ENCODE results near the gene LIMD2.
"Not testable (repeated sequence)": the region's sequence is repeated elsewhere in the genome, so short reads cannot be mapped to it uniquely, and the experiment has no call there.

- TF ChIP-seq, protein P1, sequence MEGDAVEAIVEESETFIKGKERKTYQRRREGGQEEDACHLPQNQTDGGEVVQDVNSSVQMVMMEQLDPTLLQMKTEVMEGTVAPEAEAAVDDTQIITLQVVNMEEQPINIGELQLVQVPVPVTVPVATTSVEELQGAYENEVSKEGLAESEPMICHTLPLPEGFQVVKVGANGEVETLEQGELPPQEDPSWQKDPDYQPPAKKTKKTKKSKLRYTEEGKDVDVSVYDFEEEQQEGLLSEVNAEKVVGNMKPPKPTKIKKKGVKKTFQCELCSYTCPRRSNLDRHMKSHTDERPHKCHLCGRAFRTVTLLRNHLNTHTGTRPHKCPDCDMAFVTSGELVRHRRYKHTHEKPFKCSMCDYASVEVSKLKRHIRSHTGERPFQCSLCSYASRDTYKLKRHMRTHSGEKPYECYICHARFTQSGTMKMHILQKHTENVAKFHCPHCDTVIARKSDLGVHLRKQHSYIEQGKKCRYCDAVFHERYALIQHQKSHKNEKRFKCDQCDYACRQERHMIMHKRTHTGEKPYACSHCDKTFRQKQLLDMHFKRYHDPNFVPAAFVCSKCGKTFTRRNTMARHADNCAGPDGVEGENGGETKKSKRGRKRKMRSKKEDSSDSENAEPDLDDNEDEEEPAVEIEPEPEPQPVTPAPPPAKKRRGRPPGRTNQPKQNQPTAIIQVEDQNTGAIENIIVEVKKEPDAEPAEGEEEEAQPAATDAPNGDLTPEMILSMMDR (conservative IDR thresholded peaks at IDR 0.05; ENCODE audit: low read depth, low read length): not testable (repeated sequence)
- TF ChIP-seq RCOR1 (IDR thresholded peaks at IDR 0.05; ENCODE audit: insufficient replicate concordance, low read length); NFE2L2 (IDR thresholded peaks at IDR 0.05; ENCODE audit: low read depth, low read length); RAD21 (IDR thresholded peaks at IDR 0.05; ENCODE audit: low read length); POLR2A (IDR thresholded peaks at IDR 0.05; ENCODE audit: low read depth, low read length); MAZ (IDR thresholded peaks at IDR 0.05; ENCODE audit: borderline replicate concordance, low read depth, low read length); CHD1 (IDR thresholded peaks at IDR 0.05; ENCODE audit: low read depth, low read length); MAFK (IDR thresholded peaks at IDR 0.05; ENCODE audit: low read depth, low read length): not testable (repeated sequence)
- TF ChIP-seq, protein P2, sequence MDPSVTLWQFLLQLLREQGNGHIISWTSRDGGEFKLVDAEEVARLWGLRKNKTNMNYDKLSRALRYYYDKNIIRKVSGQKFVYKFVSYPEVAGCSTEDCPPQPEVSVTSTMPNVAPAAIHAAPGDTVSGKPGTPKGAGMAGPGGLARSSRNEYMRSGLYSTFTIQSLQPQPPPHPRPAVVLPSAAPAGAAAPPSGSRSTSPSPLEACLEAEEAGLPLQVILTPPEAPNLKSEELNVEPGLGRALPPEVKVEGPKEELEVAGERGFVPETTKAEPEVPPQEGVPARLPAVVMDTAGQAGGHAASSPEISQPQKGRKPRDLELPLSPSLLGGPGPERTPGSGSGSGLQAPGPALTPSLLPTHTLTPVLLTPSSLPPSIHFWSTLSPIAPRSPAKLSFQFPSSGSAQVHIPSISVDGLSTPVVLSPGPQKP (IDR thresholded peaks at IDR 0.05; ENCODE audit: borderline replicate concordance, low read depth, low read length): not testable (repeated sequence)
Measured at GRCh38 chr17:63720194-63720593, 20.3 kb upstream of the LIMD2 start.
